ENCODE data around the gene RBAK. TPM values are rescaled to one million over a fixed set of nuclear protein-coding genes. Genes with fewer than 3 reads are reported as not detected.

The RBAK gene
- 26.1 TPM for total RNA-seq

DNA sequence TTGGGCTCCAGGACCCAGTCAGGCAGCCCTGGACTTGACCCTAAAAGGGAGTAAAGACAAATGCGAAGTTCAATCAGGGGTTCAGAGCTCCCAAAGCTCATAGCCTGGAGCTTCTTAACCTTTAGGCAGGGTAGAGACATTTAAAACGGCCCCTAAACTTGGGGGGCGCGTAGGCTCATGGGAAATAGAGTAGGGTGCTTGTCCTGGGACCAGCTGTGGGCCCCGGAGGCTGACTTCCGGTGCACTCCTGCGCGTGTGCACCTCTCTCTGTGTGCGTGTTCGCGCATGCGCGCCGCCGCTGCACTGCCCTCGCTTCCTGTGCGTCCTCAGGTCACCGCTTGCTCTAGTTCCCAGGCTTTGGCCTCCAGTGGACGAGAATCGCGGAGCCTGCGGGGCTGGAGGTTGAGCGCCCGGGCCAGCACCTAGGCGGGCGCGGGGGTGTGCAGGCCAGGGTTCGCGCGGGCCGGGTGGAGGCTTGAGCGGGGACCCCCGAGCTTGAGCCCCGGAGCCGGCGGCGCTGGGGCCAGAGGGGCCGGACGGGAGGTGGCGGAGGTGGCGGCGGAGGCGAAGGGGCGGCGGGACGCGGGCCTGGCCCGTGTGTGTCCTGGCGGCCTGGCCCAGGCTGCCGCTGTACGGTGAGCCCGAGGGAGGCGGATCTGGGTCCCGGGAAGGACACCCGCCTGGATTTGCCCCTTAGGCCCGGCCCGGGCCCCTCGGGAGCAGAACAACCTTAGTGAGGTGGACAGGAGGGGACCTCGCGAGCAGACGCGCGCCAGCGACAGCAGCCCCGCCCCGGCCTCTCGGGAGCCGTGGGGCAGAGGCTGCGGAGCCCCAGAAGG is at the start of gene RBAK:
RBAK (plus strand) TSS at position 303 of the 839 bp plus-strand sequence. CDS start 2,217 bp downstream, outside the sequence.

Other genes with a start within 250 kb of the RBAK start
- 1.5 TPM for gene PAPOLB, start 183.8 kb upstream of the RBAK start, total RNA-seq
- gene RADIL, start 162.1 kb upstream of the RBAK start, total RNA-seq = 7.8 TPM
- 5.7 TPM for gene MMD2, start 86.7 kb upstream of the RBAK start, total RNA-seq
- gene WIPI2, start 144.4 kb downstream of the RBAK start, total RNA-seq = 66.4 TPM
- 24.8 TPM for gene SLC29A4, start 237.1 kb downstream of the RBAK start, total RNA-seq

All from camera-type eye (tissue), 1 donor.